ENCODE results near the gene BRD9.
"Not testable (repeated sequence)": the region's sequence is repeated elsewhere in the genome, so short reads cannot be mapped to it uniquely, and the experiment has no call there.

BRD9 gene

DNA sequence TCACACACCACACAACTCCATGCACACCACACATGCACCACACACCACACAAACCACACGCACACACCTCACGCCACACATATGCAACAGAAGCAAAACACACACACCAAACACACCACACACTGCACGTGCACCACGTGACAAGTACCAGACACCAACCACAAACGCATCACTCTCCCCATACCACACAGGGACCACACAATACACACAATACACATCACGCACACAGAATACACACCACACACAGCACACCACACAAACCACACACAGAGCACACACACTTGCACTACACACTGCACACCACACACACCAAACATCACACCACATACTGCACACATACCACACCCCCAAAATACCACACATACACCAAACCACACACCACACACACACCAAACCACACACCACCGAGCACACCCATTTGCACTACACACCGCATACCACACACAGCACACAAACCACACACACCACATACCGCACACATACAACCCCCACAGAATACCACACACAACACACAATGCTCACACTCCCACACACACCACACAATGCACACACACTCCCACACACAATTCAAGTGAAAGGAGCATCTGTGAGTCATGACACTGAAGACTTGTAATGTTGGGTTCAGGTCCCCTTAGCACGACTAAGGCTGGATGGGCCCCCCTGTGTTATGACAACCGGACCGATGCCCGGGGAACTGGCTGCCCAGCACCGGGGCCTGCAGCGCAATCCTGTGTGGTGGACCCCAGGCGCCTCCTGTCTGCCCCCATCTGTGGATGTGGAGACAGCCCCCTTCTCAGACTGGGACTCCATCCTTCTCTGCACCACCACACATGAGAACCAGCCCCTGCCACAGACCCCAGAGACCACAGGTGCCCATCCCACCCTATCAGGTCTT lies 35.8 kb downstream of the BRD9 start:
- DNase-seq, result no peak

DNA sequence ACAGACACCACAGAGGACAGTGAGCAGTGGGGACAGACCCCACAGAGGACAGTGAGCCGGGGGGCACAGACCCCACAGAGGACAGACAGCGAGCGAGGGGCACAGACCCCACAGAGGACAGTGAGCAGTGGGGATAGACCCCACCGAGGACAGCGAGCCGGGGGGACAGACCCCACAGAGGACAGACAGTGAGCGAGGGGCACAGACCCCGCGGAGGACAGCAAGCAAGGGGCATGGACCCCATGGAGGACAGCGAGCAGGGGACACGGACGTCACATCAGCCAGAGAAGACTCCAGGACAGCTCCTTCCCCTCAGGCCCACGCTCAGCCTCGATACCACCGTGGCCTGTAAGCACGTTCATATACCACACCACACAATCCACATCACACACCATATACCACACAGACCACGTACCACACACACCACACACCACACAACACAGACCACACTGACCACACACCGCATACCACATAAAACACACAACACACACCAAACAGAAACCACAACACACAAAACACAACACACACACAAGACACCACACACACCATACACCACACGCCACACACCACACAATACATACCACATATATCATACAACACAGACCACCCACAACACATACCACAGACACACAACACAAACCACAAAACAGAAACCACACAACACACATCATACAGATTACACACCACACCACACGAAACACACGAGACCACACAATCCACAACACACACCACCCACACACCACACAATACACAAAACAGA lies 36.6 kb downstream of the BRD9 start:
- peak; percentile 65 for DNase-seq

DNA sequence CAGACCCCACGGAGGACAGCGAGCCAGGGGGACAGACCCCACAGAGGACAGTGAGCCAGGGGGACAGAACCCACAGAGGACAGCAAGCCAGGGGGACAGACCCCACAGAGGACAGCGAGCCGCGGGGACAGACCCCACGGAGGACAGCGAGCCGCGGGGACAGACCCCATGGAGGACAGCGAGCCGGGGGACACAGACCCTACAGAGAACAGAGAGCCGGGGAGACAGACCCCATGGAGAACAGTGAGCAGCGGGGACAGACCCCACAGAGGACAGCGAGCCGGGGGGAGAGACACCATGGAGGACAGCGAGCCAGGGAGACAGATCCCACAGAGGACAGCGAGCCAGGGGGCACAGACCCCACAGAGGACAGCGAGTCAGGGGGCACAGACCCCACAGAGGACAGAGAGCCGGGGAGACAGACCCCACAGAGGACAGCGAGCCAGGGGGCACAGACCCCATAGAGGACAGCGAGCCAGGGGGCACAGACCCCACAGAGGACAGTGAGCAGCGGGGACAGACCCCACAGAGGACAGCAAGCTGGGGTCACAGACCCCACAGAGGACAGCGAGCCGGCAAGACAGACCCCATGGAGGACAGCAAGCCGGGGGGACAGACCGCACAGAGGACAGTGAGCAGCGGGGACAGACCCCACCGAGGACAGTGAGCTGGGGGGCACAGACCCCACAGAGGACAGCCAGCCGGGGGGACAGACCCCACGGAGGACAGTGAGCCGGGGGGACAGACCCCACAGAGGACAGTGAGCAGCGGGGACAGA lies 37.4 kb downstream of the BRD9 start:
- DNase-seq, result no peak

DNA sequence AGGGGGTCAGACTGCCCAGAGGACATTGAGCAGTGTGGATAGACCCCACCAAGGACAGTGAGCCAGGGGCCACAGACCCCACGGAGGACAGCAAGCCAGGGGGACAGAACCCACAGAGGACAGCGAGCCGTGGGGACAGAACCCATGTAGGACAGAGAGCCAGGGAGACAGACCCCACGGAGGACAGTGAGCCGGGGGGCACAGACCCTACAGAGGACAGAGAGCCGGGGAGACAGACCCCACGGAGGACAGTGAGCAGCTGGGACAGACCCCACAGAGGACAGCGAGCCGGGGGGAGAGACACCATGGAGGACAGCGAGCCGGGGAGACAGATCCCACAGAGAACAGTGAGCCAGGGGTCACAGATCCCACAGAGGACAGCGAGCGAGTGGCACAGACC lies 38.4 kb downstream of the BRD9 start:
- DNase-seq, result no peak

DNA sequence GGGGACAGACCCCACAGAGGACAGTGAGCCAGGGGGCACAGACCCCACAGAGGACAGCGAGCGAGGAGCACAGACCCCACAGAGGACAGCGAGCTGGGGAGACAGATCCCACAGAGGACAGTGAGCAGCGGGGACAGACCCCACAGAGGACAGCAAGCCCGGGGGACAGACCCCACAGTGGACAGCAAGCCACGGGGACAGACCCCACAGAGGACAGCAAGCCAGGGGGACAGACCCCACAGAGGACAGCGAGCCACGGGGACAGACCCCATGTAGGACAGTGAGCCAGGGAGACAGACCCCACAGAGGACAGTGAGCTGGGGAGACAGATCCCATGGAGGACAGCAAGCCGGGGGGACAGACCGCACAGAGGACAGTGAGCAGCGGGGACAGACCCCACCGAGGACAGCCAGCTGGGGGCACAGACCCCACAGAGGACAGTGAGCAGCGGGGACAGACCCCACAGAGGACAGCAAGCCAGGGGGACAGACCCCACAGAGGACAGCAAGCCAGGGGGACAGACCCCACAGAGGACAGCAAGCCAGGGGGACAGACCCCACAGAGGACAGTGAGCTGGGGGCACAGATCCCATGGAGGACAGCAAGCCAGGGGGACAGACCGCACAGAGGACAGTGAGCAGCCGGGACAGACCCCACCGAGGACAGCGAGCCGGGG lies 39.0 kb downstream of the BRD9 start:
- DNase-seq, result not testable (repeated sequence)

DNA sequence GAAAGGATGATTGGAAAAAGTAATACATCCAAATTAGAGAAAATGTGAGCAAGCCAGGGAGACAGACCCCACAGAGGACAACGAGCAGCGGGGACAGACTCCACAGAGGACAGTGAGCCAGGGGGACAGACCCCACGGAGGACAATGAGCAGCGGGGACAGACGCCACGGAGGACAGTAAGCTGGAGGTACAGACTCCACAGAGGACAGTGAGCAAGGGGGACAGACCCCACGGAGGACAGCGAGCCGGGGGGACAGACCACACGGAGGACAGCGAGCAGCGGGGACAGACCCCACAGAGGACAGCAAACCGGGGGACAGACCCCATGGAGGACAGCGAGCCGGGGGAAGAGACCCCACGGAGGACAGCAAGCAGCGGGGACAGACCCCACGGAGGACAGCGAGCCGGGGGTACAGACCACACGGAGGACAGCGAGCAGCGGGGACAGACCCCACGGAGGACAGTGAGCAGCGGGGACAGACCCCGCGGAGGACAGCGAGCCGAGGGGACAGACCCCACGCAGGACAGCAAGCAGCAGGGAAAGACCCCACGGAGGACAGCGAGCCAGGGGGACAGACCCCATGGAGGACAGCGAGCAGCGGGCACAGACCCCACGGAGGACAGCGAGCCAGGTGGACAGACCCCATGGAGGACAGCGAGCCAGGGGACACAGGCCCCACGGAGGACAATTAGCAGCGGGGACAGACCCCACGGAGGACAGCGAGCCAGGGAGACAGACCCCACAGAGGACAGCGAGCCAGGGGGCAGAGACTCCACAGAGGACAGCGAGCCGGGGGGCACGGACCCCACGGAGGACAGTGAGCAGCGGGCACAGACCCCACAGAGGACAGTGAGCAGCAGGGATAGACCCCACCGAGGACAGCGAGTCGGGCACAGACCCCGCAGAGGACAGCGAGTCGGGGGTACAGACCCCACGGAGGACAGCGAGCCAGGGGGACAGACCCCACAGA lies 39.9 kb downstream of the BRD9 start:
- DNase-seq, result no peak

DNA sequence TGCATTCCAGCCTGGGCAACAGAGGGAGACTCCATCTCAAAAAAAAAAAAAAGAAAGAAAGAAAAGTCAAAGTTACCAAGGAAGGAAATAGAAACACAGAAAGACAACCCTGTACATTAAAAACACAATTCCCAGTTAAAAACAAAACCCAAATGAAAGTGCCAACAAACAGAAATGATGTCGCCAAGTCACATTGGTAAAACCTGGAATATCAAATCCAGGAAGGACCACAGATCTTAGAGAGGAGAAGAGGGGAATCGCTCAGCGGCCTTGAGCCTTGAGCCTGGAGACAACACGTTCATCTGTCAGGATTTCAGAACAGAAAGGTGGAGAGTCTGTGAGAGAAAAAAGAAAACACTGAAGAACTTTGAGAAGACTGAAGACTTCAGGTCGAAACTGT lies 40.6 kb downstream of the BRD9 start:
- DNase-seq, result no peak

DNA sequence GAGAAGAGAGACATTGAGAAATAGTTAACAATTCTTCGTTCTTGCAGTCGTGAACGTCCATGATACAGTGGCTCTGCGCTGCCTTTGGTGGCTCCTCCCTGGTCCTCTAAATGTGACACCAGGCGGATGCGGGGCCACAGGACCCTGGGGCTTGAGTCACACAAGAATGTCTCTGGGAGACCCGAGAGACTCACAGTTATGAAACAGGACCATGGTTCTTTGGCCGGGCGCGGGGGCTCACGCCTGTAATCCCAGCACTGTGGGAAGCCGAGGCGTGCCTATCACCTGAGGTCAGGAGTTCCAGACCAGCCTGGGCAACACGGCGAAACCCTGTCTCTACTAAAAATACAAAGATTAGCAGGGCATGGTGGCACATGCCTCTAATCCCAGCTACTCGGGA lies 41.0 kb downstream of the BRD9 start:
- peak; percentile 60 for DNase-seq

DNA sequence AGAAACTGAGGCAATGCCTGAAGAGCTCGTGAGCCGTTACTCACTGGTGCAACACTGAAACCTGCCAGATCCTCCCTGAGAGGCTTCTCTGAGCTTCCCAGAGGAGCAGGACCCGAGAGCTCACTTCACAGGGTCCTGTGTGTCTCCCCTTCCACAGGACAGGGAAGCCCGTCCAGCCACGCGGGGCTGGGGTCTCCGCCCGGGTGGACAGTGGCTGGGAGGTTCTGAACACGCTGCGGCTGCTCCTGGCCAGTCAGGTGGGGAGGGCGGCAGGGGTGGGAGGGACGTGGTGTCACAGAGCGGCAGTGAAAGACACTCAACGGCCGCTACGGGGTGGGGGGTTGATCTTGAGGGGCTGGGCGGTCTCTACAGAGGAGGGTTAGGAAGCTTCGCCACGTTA lies 41.5 kb downstream of the BRD9 start:
- DNase-seq, result peak; percentile 67

DNA sequence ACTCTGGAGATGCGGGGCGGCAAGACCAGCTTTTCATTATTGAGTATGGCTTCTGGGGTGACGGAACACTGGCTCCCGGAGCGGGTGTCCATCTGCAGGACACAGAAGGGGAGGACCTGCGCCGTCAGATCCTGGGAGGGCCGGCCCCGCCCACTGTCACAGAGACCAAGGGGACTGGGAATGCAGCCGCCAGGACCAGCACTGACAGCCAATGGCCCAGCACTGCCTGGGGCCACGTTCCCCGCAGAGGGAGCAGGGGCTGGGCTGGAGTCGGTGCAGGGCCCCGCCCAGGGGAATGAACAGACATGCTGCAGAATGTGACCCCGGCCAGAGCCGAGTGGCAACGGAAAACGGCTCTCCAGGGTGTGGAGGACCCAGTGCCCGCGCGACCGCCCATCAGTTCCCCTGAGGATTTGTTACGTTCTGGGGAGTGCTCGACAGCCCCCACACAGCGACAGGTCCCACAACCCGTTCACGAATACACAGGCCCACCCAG lies 42.0 kb downstream of the BRD9 start, which contains the start of gene ZDHHC11:
TSS of gene ZDHHC11 (minus strand) at position 476 of the 496 bp plus-strand sequence. CDS start at position 92, 384 bp downstream.
- peak; percentile 92 for DNase-seq

DNA sequence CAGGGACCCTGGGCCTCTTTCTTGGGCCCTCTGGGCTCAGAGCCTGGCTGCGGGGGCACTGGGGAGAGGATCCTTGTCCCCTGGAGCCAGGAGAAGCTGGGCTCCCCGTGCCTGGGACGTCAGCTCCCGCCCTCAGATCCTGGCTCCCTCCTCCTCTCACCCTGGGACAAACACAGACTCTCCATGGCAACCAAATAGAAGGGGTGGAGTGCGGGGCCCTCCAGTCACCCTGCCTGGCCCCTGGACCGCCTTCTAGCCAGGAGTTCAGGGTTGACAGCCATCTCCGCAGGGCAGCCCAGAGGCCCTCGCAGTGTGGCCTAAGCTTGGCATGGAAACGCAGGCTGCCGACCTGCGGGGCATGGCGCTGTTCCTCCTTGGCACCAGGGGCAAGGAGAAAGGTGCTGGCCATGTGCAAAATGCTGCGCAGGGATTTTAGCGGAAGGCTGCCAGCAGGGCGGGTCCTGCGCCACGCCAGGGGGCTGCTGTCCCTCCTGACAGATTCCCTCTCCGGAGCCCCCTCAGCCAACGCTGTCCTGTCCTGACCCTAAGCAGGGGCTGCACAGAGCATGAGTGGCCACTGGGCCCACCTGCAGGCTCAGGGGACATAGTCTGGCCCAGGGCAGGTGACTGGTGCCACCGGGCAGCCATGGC lies 42.8 kb downstream of the BRD9 start:
- DNase-seq, result peak; percentile 62

DNA sequence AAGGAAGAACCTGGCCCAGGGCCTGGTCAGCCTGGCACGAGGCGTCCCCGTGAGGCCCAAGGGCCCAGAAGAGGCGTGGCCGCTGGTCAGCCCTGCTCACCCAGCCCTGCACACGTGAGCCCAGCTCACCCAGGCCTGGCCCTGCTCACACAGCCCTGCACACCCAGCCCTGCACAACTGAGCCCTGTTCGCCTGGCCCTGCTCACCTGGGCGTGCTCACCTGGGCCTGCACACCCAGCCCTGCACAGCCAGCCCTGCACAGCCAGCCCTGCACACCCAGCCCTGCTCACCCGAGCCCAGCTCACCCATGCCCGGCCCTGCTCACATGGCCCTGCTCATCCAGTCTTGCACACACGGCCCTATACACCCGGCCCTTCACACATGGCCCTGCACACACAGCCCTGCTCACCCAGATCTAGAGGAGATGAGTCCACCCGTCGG lies 43.9 kb downstream of the BRD9 start:
- DNase-seq, result no peak

DNA sequence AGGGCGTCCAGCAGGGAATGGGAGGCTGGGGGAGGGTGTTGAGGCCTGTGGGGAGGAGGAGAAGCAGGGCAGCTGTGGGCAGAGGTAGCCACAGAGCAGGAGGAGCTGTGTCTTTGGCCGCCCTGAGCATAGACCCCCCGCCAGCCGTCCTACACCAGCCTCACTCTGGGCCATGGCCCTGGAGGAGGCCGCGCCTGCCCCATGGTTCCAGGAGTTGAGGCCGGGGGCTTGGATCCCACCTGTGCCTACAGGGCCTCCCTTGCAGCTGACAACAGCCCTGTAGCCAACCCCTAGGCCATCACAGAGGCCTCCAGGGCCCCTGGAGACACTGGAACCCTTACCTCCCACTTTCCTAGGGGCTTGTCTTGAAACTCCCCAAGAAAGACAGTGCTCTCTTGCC lies 44.9 kb downstream of the BRD9 start:
- DNase-seq, result not testable (repeated sequence)

DNA sequence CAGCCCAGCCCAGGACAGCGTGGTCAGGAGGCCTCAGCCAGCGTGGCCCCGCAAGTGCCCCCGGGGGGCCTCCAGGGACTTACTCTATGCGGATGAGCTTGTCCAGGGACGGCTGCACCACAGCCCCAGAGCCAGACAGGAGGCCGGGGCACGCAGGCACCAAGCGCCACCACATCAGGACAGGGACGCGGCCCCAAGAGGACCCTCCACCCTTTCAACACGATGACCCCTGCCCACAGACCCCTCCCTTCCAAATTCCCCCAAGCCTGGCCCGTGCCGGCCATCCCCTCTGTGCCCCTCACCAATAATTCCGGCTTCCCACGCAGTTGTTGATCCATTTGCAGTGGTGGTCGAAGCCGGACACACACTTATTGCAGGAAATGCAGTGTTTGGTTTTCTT lies 45.4 kb downstream of the BRD9 start:
- DNase-seq, result not testable (repeated sequence)

DNA sequence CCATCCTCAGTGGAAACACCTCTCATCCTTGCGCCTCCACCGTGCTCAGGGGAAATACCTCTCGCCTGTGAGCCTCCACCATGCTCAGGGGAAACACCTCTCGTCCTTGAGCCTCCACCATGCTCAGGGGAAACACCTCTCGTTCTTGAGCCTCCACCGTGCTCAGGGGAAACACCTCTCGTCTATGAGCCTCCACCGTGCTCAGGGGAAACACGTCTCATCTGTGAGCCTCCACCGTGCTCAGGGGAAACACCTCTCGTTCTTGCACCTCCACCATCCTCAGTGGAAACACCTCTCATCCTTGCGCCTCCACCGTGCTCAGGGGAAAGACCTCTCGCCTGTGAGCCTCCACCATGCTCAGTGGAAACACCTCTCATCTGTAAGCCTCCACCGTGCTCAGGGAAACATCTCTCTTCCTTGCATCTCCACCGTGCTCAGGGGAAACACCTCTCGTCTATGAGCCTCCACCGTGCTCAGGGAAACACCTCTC lies 46.0 kb downstream of the BRD9 start:
- not testable (repeated sequence) for DNase-seq

DNA sequence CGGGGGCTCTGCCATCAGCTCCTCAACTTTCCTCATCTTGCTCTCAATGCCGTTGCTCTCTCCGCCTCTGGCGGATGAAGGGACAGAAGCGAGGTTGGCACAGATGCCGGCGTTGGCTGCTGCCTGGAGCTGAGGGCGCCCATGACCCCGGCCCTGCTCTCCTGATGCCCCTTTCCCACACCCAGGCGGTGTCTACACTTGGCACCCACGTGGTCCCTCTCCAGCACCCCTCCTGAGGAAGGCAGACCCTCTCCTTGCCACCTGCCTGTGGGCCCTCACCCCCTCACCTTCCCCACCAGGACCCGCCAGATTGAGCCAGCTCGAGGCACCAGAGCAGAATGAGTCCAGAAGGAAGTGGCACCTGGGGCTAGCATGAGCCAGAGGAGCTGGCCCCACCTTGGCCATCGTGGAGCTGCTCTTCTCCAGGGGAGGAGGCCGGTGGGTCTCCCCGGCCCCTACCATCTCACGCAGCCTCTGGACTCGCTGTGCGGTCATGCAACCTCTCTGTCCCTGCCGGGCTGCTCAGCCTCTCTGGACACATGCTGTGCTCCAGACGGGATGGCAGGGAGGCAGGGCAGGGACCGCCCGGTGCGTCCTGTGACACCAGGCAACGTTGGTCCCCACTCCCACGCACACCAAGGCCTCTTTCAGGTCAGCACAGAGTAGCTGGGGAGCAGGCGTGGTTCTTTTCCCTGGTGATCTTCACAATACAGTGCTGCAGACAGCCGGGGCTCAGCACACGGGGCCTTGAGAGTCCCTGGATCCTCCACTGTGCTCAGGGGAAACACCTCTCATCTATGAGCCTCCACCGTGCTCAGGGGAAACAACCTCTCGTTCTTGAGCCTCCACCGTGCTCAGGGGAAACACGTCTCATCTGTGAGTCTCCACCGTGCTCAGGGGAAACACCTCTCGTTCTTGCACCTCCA lies 46.7 kb downstream of the BRD9 start:
- DNase-seq, result not testable (repeated sequence)

DNA sequence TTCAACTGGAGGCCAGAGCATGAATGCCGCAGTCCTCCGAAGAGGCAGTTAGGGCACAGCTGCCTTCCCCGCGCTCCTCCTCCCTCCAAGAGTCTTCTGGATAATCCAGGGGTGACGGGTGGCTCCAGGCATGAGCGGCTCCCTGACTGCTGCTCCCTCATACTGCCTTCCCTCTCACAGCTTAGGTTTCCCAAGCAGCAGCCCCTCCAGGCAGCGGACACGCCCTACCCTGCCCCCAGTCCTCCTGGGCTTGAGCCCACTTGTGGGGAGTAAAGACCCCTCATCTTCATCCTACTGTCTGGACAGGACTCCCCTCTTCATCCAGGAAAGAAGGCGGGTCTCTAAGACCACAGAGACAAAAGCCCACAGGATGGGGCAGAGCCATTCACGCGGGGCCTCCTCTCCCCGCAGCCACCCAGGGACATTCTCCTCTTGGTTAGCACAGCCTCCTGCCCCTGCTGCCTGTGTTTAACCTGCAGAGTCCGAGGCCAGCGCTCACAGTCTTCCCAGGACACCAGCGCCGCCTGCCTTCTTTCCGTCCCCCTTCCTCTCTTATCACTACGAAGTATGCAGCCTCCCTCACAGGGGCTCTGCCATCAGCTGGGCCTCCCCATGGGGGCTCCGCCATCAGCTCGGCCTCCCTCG lies 47.4 kb downstream of the BRD9 start:
- not testable (repeated sequence) for DNase-seq

DNA sequence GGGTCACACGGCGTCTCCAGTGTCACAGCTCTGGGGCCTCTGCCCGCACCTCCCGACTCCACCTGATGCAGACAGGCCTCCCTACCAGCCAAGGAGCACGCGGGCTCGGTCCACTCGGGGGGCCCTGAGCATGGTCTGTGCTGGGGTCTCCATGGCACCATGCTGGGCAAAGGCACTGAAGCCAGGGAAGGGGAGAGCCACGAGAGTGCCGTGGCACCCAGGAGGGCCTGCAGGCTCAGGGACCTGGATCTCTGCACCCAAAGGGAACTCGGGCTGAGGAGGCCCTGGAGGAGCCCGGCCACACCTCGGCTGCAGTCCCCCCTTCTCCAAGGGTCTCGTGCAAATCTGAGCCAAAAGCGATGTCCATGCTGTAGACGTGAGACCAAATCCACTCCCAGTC lies 48.2 kb downstream of the BRD9 start:
- DNase-seq, result not testable (repeated sequence)

DNA sequence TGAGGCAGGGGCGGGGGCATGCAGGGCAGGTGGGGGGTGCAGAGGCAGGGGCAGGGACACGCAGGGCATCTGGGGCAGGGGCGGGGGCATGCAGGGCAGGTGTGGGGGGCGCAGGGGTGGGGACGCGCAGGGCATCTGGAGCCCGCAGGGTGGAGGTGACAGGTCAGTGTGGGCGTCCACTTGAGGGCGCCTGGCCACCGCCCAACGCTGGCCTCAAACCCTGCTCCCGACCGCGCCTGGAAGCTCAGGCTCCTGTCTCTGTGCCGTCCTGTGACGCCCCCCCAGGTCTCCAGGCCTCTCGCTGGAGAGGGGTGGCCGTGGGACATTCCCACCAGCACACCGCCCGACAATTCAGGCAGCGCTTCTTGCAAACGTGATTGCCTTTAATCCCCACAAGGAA lies 48.7 kb downstream of the BRD9 start:
- not testable (repeated sequence) for DNase-seq
